OCI-LY1 (cell line): ENCODE results near the gene MSMB.

Experiments
- CTCF ChIP-seq: fragments of 200-600 bp; sonication (generic), shearing (Covaris generic); IDR thresholded peaks from 2 replicates; pipeline ENCODE4 v1.5.1; 2017; ENCODE audit warnings: mild to moderate bottlenecking, antibody characterized with exemption, low read length, moderate library complexity, mixed read lengths
- EZH2 ChIP-seq: fragments of 200-600 bp; sonication (generic), shearing (Covaris generic); IDR thresholded peaks from 2 replicates; pipeline ENCODE4 v1.8.0; 2017; ENCODE audit warnings: borderline replicate concordance, mixed run types, mild to moderate bottlenecking, antibody characterized with exemption, low read length, moderate library complexity, mixed read lengths

GRCh38 chr10:46055771-46056170, 9.7 kb upstream of the MSMB start:
- TF ChIP-seq CTCF (no peak), EZH2 (no peak)
